ENCODE measurements around the gene VPS13A.

The VPS13A gene

DNA sequence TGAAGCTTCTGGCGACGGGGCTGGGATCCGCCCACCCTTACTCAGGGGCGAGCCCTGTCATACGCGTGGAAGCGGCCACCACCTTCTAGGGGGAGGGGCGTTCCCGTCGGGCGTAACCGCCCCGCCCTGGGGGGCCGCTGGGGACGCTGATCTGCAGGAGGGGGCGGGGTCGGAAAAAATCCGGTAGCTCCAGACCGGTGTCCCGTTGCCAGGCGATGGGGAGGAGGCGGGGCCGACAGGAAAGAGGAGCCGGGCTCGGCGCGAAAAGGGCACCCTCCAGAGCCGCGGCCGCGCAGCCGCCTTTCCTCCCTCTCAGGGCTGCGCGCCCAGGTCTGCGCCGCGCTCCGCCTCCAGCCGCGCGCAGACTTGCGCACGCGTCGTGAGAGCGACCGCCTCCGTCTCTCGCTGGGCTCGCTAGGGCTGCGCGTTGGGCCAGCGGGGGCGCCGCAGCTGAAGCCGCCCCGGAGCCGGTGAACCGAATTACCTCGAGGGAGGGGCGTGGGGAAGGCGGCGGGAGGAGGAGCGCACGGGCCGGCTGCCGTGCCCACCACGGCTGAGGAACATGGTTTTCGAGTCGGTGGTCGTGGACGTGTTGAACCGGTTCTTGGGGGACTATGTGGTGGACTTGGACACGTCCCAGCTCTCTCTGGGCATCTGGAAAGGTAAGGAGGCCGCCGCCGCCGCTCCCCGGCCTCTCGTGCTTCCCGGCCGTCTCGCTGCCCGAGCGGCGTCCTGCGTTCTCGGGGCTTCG lies at the start of gene VPS13A:
Gene VPS13A (plus strand): TSS at position 392 of the 751 bp plus-strand sequence. CDS start 171 bp downstream, at position 563.
- DNase-seq (ENCODE audit: low spot score), result peak; percentile 98

DNA sequence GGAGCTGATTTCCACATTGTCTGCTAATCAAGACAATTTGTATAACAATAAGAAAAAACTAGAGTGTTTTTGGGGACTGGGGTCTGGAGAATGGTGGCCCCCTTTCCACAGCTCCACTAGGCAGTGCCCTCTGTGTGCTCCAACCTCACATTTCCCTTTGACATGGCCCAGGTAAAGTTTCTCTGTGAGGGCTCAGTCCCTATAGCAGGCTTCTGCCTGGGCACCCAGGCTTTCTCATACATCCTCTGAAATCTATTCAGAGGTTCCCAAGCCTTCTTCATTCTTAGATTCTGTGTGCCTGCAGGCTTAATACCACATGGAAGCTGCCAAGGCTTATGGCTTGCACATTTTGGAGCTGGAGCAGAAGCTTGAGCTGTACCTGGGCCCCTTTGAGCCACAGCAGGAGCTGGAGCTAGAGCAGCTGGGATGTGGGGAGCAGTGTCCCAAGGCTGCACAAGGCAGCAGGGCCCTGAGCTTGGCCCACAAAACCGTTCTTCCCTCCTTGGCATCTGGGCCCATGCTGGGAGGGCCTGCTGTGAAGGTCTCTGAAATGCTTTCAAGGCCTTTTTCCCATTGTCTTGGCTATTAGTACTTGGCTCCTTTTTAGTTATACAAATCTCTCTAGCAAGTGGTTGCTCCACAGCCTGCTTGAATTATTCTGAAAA lies 49.1 kb upstream of the VPS13A start:
- no peak for DNase-seq (ENCODE audit: low spot score)

DNA sequence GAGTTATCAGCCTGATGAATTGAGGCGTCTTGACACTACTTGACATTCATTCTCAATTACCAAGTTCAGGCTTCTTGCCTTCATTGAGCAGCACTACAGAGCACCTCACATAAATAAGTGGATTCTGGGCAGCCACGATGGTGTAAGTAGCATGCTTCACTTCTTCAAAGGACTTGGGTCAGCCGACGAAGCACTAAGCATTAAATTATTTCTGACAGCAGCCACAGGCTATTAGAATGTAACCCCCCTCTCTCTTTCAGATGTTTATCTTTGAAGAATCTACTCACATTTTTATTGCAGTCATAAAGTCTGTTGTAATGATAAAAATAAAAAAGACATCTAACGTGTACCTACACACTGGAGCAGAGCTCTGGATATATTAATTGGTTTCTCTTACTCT lies 45.9 kb upstream of the VPS13A start:
- no peak for DNase-seq (ENCODE audit: low spot score)

DNA sequence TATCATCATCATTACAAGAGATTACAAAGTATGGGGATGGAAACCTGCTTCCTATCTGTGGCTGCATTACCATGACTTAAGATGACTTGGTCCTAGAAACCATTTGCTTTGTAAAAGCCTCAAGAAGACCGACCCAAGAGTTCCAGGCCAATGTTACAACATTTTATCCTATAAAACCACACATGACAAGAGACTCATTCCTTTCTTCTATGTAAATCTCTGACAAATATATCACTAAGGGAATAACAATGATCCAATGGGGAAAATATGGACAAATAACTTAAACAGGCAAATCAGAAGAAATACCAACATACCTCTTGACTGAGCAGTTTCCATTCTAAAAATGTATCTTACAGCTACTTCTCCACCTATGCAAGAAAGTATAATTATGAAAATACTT lies 44.3 kb upstream of the VPS13A start:
- DNase-seq (ENCODE audit: low spot score), result no peak

DNA sequence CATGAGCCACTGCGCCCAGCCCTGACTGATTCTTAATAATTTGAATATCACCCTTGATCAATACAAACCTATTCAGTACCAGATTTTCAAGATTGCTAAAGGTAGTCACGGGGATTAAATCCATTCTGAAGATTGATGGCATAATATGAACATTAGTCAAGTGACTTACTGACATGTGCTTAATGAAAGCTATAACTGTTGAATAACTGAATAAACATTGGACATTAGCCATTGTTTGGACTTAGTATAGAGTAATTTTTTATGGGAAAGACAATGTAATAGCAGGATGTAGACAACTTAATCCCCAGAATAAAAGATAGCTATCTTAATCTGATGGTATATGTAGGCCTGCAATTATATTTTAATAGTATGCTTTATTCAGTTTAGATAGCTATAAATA lies 35.0 kb upstream of the VPS13A start:
- DNase-seq (ENCODE audit: low spot score), result no peak

DNA sequence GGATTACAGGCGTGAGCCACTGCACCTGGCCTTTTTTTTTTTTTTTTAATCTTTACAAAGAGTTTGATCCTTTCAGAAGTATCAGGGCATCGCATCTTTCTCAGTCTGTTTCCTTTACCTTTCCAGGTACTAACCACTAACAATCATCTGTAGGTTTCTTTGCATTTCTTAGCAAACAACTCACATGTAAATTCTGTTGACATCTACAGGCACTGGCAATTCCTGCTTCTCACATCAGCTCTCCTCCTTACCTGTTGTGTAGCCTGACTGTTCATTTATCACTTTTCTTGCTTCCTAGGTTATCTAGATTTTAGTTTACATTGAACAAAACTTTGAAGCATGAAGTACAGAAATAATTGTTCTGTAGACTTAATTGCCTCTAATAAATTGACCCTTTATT lies 27.5 kb upstream of the VPS13A start:
- DNase-seq (ENCODE audit: low spot score), result no peak

DNA sequence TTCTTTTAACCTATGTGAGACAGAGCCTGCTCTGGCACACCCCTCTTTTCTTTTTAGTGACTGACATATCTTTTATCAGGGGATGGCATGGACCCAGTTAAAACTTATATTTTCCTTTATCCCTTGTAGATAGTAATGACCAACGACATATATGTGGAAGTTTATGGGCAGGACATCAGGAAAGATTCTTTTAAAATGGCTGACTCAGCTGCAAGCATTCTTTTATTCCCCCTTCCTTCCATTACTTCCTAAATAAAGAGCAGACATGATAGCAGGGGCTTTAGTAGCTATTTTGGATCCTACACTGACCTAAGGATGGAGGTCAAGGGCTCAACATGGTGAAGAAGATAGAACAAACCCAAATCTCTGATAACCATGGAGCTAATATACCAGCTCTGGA lies 25.0 kb upstream of the VPS13A start:
- no peak for DNase-seq (ENCODE audit: low spot score)

DNA sequence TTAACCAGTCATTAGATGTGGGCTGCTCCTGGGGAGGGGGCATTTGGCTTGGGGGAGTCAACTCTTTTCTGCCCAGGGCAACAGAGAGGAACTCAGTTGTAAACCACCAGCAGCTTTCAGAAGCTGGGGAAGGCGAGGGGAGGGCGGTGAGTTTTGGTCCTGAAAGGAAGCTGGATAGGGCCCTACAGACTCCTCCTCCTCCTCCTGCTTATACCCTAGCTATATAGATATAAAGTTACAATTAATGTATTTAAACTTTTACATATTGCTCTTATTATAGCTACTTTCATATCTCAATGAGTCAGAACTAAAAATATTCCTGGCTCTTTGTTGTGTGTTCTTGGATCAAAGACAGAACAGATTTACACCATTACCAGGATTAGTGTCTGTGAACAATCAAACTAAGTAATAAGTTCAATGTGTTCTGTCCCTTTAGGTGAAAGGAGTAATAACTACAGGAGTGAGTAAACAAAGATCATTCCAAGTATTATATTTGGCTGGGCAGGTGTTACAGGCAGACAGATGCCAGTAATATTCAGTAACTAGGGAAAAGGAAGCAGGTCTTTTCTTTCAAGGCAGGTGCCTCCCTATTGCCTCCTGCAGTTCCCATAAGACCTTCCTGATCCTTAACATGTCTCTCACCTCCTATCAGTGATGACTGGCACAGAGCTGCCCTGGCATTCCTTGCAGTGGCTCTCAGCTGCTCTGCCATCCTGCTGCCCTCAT lies 20.5 kb upstream of the VPS13A start:
- no peak for DNase-seq (ENCODE audit: low spot score)

DNA sequence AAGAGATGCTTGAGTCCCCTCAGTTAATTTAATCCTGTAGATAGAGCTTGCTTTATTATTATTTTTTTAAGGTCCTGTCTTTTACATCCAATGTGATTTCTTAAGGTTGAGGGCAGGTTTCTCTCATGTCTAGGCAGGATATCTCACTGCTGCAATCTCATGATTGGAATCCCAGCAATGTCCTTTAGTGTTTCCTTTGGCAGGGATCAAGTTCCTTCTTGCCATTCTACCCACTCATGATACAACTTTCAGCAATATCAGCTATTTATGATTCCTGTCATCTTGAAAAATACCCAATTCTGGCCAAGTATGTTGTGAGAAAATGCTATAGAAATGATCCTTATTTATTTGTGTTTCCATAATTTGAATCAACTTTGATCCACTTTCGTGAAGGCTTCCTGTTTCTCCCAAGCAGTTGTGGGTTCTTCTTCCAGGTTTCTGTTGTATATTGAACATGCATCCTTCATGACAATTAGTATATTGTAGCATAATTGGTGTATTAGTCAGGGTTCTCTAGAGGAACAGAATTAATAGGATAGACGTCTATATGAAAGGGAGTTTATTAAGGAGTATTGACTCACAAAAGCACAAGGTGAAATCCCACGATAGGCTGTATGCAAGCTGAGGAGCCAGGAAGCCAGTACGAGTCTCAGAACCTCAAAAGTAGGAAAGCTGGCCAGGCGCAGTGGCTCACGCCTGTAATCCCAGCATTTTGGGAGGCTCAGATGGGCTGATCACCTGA lies 18.4 kb upstream of the VPS13A start:
- no peak for DNase-seq (ENCODE audit: low spot score)

DNA sequence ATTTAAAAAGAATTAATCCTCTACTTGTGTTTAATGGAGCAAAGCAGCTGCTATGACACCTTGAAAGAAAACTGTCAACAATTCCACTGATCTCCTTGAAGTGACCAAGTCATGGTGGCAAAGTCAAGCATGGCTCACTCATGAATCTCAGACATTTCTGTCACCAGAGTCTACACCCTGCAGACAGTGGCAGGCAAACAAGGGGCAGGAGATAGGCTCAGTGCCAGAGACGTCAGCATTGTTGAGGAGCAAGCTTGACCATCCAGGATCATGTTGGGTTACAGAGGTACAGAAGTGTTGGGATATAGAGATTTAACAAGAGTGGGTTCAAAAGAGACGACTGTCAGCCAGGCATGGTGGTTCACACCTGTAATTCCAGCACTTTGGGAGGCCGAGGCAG lies 16.1 kb upstream of the VPS13A start:
- no peak for DNase-seq (ENCODE audit: low spot score)

DNA sequence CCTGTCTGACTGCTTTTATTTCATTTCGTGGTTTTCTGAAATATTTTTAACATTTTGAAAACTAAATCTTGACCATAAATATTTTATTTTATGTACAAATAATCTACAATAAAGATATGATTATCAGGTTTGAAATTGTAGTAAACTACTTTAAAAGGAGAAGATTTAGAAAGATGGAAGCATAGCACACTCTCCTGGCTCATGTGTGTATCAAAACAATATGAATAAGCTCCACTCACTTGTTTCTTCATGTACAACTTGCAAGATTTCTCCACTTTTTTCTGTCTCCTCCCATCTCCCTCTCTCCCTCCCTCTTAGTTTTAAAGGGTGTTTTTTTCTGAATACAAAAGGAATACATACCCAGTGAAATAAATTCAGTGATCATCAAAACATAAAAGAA lies 15.4 kb upstream of the VPS13A start:
- DNase-seq (ENCODE audit: low spot score), result no peak

DNA sequence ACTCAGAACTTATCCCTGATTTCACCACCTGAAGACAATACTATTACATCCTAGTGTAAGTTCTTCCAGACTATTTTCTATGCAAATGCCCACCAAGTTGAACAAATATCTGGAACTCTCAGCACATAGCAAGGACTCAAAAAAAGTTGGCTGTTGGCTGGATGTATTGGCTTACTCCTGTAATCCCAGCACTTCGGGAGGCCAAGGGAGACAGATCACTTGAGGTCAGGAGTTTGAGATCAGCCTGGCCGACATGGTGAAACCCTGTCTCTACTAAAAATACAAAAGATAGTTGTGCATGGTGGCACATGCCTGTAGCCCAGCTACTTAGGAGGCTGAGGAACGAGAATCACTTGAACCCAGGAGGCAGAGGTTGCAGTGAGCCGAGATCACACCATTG lies 15.0 kb upstream of the VPS13A start:
- DNase-seq (ENCODE audit: low spot score), result no peak

DNA sequence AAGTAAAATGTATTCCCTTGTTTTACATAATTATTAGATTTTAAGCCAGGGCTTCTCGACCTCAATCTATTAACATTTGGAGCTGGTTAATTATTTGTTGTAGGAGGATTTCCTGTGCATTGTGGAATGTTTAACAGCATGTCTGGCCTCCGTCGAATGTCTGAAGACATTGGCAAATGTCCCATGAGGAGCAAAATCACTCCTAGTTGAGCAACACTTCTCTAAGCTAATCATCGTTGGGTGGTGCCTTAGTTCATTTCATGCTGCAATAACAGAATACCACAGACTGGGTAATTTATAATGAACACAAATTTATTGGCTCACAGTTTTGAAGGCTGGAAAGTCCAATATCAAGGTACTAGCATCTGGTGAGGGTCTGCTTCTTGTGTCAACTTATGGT lies 13.4 kb upstream of the VPS13A start:
- no peak for DNase-seq (ENCODE audit: low spot score)

DNA sequence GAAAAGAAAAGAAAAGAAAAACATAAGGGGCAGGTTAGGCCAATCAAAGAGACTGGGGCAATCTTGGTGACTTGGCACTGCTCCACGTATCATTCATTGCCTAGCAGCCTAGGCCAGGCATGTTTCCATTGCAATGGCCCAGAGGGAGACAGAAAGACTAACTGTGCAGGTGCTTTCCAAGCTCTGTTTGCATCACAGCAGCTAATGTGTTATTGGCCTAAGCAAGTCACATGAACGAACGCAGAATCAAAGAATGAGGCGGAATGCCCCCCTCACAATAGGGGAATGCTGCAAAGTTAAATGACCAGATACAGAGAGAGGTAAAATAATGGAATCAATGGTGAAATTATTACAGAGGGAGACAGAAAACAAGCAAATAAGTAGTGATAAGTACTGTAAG lies 11.1 kb upstream of the VPS13A start:
- peak; percentile 21 for DNase-seq (ENCODE audit: low spot score)

DNA sequence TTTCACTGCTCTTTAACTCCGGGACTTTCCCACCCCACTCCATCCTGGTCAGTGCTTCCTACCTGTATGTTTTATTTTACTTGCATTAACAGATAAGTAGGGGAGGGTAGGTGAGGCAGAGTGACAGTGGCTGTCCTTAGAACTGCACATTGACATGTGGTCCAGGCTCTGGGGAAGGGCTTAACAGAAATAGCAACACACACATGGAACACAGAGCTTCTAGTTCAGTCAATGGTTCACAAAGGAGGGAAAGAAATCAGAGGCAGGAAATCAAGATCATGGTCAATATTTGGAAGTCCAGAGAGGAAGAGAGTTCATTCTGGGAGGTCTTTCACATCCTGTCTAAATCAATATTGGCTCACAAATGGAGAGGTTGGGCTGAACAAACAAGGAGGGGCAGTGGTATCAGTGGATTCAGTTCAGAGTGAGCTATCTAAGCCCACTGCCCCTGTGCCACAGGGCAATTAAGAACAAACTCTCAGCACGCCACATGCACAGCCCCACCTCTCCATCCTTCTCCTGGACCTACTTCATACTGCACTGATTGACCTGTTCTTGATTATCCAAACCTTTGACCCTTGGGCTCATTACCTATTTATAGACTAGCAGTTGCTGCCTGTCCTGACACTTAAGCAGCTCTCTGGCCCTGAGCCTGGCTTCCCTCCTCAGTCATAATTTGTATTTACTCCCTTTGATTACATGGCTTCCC lies 6.2 kb upstream of the VPS13A start:
- DNase-seq (ENCODE audit: low spot score), result no peak

DNA sequence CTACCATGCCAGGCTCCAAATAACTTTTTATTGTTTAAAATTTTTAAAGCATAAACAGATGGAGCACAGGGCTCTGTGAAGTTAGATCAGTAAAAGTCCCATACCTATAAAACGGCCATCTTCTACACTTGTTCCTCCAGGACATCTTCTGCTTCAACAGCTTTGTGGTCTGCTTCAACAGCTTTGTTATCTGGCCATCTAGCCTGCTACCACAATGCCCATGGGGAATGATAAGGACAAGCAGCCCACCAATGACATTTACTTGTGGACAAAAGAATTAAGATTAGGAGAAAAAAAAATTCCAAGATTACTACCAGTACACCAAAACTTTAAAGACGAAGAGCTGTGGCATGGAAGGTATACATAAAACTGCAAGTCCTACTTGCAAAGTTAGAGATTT lies 2.2 kb upstream of the VPS13A start:
- no peak for DNase-seq (ENCODE audit: low spot score)

DNA sequence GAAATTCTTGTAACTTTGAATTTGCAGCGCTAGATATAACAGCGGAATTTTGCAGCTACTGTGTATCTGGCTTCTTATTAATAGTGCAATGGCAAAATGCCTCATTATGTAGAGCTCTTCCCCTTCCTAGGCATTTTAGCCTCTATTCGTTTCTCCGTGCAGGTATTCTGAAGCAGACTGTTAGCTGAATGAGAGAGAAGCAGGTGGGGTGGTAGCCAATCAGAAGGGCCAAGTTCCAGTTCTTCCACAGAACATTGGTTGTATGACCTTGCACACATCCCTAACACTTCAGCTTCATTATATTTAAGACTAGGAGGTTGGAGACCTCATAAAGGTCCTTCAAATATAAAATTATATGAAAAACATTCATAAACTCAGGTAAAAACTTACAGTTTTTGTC lies 1.2 kb upstream of the VPS13A start:
- peak; percentile 6 for DNase-seq (ENCODE audit: low spot score)

DNA sequence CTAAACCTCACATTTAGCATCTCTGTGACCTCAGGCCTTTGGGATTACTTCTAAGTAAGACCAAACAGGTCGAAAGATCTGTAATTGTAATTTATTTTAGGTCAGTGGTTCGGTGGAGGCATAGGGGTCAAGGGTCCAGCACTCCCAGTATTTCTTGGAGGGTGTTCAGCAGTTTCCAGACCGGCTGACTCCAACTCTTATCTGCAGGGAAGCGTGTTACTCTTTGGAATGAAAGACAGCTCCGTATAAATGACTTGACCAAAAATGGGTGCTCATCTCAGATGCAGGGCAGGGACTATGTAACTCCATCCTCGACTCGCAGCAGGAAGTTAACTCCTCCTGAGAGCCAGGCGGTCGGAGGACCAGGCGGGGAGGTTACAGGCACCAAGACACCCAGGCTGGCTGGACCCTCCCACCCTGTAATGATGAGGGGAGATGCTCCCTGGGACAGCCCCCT lies 620 bp upstream of the VPS13A start:
- no peak for DNase-seq (ENCODE audit: low spot score)

DNA sequence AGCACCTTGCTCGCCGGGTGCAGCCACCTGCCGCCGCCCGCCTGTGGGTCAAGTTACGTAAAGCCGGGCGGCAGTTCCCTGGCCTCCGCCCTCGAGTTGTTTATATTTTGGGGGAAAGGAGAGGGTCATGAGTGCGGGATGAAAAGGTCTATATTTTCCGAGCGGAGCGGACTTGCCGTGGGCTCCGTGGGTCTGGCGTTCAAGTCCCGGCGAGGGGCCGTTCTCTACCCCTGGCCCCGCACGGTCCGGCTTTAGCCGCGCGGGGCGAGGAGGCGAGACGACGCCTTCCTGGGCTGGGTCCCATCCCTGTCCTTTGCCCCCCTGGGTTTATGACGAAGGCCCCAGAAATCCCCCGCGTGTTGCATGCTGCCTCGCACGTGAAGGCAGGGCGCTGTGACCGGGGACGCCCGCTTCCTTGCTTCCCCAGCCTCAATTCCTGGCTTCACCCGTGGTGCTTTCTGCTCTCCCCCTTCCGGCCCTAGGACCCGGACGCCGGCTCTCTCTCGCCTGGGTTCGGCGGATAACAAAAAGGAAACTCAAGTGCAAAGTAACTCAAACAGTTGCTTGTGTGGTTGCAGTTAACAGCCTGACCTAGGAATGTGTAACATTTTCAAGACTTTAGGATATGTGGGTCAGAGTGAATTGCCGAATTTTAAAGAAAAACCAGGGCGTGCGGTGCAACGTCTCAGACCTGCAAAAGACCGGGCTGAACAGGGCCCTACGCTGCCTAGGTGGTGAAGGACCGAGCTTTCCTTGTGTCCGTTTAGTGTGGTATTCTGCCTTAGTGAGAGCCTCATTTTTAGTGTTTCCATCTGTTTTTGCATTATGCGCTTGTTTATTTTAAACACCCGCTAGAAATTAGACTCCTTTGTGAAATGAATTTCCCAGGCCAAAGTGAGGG lies 810 bp downstream of the VPS13A start:
- DNase-seq (ENCODE audit: low spot score), result peak; percentile 69

DNA sequence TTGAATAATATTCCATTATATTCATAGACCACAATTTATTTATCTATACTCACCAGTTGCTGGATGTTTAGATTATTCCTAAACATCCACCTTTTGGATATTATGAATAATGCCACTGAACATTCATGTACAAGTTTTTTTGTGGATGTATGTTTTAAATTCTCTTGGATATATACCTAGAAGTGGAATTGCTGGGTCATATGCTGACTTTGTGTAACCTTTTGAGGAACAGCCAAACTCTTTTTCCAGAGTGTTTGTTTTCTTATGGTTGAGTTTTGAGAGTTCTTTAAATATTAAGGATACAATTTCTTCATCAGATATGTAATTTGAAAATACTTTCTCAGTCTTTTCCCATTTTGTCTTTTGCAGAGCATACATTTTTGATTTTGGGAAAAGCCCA lies 2.7 kb downstream of the VPS13A start:
- no peak for DNase-seq (ENCODE audit: low spot score)

DNA sequence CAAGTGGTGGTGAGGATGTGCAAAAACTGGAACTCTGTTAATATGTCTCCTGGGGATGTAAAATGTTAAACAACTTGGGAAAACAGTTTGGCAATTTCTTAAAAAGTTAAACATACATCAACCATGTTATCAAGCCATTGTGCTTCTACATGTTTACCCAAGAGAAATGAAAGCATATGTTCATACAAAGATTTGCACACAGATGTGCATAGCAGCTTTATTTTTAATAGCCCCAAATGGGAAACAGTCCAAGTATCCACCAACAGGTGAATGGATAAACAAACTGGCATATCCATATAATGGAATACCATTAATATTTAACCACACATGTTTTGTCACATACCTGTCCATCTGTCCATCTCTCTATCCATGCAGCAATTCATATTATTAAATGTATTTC lies 6.2 kb downstream of the VPS13A start:
- DNase-seq (ENCODE audit: low spot score), result no peak

Data from NAMALWA (cell line).